HL-60 (cell line): Measurements from ENCODE around the gene PAGR1.

ENCODE experiments used
- POLR2AphosphoS5 ChIP-seq: IDR thresholded peaks from 2 replicates; pipeline ENCODE4 v1.6.1; 2012; ENCODE audit warnings: low read depth
- TF ChIP-seq, protein P1 (sequence below): IDR thresholded peaks from one replicate; pipeline ENCODE4 v1.5.1; 2011; ENCODE audit warnings: low read length, control low read depth, inconsistent platforms; ENCODE audit not compliant: insufficient read depth

DNA sequence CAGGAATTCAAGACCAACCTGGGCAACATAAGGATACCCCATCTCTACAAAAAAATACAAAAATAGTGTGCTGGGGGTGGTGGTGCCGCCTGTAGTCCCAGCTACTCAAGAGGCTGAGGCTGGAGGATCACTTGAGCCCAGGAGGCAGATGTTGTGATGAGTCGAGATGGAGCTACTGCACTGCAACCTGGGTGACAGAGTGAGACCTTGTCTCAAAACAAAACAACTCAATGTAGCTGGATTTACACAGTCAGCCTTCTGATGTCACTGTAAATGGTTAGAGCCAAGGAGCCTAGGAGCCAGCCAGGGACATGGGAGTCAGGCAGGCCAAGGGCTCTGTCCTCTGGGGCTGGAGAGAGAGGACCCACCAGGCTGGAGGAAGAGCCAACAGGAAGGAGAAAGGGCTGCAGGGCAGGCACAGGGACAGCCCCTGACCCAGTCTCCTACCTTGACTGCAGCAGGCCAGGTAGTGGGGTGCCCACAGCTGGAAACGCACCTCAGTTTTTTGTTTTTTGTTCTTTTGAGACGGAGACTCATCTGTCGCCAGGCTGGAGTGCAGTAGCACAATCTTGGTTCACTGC, 38.7 kb downstream of the PAGR1 start:
- TF ChIP-seq, protein P1, sequence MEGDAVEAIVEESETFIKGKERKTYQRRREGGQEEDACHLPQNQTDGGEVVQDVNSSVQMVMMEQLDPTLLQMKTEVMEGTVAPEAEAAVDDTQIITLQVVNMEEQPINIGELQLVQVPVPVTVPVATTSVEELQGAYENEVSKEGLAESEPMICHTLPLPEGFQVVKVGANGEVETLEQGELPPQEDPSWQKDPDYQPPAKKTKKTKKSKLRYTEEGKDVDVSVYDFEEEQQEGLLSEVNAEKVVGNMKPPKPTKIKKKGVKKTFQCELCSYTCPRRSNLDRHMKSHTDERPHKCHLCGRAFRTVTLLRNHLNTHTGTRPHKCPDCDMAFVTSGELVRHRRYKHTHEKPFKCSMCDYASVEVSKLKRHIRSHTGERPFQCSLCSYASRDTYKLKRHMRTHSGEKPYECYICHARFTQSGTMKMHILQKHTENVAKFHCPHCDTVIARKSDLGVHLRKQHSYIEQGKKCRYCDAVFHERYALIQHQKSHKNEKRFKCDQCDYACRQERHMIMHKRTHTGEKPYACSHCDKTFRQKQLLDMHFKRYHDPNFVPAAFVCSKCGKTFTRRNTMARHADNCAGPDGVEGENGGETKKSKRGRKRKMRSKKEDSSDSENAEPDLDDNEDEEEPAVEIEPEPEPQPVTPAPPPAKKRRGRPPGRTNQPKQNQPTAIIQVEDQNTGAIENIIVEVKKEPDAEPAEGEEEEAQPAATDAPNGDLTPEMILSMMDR = no peak
- TF ChIP-seq POLR2AphosphoS5 = no peak
